GM12801 (cell line): Measurements from ENCODE around the gene PARVA.

Source experiments
- TF ChIP-seq, protein P1 (sequence below): IDR thresholded peaks from one replicate; pipeline ENCODE4 v1.5.1; 2011; ENCODE audit warnings: control low read depth; ENCODE audit not compliant: insufficient read length; ENCODE audit errors: extremely low read depth

The PARVA gene

DNA sequence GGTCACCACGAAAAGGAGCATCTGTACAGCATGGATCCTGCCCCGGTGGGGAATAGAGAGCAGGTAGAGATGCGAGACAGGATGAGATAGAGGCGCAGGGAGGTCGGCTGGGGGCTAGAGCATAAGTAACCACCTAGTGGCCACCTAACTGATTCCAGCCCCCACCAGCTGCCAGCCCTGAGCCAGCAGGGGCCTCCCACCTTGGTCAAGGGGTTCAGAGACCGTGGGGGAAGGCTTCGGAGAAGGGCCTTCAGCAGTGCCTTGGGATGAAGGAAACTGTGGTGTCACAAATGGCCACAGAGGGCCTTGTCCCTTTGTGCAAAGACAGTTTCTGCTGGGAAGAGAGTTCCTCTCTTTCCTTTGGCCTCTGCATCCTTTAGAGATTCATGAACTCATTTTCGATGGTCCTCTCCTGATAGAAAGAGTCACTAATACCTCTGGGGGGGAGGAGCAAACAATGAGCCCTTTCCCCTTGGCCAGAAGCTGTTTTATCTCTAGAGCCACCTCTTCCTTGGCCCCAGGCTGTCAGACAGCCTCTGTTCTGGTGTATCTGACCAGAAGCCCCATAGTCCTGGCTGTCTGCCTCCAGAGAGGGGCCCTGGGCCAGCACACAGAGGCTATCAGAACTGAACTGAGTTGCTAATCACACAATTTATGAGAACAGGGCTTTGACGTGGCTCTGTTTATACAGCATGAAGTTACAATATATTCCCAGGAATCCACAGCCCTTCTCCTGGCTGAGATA is 146.0 kb downstream of the PARVA start:
- TF ChIP-seq, protein P1, sequence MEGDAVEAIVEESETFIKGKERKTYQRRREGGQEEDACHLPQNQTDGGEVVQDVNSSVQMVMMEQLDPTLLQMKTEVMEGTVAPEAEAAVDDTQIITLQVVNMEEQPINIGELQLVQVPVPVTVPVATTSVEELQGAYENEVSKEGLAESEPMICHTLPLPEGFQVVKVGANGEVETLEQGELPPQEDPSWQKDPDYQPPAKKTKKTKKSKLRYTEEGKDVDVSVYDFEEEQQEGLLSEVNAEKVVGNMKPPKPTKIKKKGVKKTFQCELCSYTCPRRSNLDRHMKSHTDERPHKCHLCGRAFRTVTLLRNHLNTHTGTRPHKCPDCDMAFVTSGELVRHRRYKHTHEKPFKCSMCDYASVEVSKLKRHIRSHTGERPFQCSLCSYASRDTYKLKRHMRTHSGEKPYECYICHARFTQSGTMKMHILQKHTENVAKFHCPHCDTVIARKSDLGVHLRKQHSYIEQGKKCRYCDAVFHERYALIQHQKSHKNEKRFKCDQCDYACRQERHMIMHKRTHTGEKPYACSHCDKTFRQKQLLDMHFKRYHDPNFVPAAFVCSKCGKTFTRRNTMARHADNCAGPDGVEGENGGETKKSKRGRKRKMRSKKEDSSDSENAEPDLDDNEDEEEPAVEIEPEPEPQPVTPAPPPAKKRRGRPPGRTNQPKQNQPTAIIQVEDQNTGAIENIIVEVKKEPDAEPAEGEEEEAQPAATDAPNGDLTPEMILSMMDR, result no peak

DNA sequence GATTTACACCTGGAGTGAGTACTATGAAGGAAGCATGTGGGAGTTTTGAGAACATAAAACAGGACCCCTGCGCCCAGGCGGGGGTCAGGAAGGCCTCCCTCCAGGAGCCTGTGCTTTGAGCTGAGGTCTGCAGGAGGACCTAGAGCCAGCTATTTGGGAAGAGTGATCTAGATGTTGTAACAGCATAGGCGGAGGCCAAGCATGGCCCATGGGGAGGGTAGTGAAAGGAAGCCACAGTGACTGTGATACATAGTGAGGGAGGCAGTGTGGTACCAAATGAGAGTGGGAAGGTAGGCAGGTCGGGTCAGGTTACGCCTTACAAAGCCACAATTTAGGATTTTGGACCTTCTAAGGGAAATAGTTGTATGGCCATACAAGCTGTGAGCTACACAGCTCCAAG is 147.5 kb downstream of the PARVA start:
- TF ChIP-seq, protein P1, result no peak

DNA sequence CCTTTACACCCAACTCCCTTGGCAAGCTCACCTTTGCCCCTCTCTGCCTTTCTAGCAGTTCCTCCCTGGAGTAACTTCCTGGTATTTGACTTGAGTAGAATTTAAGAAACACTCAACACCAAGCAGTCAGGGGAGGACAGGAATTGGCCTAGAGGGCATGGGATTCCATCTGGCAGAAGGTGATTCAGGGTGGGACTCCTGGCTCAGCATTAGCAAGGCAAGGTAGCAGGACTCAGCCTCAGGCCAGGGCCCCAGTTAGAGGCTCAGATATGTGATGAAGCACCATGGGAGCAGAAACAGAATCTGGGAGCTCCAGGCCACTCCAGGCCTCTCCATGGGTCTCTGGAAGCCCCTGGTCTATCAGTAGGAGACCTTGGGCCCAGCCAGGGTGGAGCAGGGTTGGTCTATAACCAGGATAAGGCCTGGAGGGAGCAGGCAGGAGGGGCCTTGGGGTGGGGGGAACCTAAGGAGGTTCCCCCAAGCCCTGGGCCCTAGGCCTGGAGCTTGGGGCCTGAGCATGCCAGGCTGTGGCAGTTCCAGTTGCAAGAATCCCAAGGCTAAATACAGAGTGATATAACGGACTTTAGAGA is 148.2 kb downstream of the PARVA start:
- TF ChIP-seq, protein P1, result no peak

DNA sequence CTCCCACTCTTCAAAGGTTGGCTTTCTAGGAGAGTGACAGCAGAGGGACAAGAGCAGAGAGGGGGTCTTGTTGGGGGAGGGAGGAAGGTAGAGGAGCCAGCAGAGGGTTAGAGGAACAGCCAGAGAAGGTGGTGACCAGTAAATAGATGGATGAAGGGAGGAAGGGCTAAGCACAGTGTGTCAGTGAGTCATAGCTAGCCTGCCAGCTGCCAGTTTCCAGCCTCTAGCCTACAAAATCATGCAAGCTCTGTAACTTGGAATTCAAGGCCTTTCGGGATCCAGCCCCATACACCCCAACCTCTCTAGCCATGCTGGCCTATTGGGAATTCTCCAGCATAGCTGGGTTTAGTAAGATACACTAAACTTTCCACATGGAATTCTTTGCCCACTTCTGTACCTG is 149.4 kb downstream of the PARVA start:
- TF ChIP-seq, protein P1, result no peak

DNA sequence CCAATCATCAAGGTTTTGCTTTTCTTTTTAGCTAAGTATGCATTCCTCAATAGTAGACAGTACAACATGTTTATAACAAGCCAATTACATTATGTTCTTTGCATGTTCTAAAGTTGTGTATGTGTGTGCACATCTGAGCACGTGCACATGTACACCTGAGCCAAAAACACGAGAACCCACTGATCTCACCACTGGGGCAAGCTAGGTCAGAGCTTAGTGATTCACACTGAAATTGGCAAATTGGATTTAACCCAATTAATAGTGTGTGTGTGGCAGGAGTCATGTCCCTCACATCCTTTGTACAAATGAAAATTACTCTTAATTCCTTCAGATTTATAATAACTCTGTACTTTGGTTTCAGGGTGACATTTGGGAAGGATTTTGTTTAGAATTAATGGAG is 151.1 kb downstream of the PARVA start:
- TF ChIP-seq, protein P1, result no peak

DNA sequence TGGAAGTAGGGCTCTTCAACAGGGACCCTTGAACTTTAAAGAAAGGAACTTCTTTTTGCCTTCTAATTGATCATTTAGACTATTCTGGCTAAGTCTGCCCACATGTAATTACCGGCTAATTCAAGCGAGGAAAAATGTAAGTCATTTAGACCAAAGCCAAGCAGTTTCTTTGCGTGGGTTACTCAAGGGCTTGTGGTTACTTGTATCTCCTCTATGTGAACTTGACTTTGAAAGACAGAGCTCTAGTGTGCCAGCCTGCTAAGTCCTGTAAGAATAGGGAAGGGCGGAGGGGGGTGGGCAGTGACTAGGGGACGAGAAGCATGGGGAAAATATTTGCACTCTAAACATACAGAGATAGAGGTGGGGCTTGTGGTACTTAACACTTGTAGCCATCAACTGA is 151.7 kb downstream of the PARVA start:
- TF ChIP-seq, protein P1, result no peak

DNA sequence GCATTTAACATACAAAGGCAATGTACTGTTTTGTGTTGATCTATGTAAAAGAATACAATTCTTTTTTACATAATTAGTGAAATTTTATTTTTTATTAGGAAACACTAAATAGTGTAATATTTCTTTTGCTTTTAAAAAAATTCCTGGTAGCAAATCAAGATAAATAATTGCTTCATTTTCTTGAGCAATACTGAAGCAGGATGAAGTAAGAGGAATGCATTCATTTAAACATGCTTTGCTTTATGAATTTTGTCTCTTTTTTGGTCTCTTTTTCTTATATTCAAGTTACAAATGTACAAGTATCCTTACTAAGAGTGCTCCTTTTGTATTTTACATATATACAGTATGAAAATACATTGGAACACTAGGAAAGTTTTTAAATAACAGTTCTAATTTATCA is 152.4 kb downstream of the PARVA start:
- TF ChIP-seq, protein P1, result no peak
